DMS79 treated with DMSO at 0.1 percent for 48 hours (cell line): ENCODE data around the gene KRT15.
A peak's percentile ranks its signal among the peaks of the same experiment; 100 is the strongest.
"Not testable (repeated sequence)": the region's sequence is repeated elsewhere in the genome, so short reads cannot be mapped to it uniquely, and the experiment has no call there.

Experiments
- DNase-seq: peaks from one replicate; lab custom pipeline; 2025; lab: John Stamatoyannopoulos, UW

The KRT15 gene

DNA sequence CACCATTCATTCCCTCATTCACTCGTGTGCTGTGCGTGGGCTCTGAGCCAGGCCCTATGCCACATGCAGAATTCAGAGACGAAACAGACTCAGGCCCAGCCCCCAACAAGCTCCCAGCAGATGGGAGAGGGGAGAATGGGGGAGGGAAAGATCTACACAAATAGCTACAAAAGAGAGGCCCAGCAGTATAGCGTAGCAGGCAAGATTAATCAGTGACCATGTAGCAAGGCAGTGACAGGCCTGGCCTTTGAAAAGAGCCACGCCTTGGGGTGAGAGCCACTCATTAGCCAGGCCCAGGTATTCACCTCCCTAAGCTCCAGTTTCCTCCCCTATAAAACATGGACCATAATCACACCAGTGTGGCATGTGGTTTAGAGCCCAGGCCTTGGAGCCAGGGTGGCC lies 25.8 kb upstream of the KRT15 start:
- no peak for DNase-seq

DNA sequence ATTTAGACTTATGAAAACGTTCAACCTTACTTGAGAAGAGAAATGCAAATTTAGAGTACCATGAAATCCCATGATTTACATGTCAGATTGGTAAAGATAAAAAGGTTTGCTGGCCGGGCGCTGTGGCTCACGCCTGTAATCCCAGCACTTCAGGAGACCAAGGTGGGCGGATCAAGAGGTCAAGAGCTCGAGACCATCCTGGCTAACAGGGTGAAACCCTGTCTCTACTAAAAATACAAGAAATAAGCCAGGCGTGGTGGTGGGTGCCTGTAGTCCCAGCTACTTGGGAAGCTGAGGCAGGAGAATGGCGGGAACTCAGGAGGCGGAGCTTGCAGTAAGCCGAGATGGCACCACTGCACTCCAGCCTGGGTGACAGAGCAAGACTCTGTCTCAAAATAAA lies 24.1 kb upstream of the KRT15 start:
- not testable (repeated sequence) for DNase-seq

DNA sequence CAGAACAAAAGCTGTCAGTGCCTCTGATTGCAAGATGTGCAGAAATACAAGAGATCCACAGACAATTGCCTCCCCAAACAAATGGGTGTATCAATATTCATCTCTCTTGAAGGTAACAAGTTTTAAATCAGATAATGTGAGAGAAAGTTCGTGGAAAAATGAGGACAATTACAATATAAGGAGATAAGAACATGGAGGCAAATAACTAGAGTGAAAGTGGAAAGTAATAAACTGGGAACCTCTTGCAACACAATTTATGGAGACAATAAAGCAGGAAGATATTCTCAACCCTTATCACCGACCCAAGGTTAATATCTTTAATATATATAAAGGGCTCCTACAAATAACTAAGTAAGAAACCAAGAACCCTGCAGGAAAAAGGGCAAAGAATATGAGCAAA lies 23.7 kb upstream of the KRT15 start:
- DNase-seq, result no peak

DNA sequence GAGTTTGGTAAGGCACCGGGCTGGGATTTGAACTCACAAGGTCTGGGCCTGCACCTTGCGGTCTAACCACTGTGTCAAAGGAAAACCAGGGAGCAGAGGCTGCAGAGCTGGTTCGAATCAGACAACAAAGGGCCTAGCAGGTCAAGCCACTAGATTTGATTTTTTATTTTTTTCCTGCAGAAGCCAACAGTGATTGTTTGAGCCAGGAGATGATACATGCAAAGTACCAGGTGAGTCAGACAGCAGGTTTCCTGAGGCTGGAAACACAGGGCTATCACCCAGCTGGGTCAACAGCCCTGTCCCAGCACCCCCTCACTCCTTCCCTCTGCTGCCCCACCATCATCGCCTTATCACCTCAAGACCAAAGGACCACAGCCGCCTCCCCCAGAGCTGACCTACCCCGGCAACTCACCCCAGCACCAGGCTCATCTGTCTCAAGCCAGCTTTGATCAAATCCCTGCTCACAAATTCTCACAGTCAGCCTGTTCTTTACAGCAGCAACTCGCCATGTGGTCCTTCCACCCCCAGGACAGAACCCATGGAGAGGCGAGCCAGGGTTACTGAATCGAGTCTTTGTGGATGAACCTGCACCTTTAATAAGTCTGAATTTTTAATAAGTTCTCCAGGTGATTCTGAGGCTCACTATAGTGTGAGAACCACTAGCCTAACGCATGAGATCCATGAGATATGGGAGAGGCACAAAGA lies 22.4 kb upstream of the KRT15 start:
- DNase-seq, result no peak

- peak; percentile 19 for DNase-seq
These were observed 21.4 kb upstream of the KRT15 start for GRCh38 chr17:41539979-41540701.

GRCh38 chr17:41539071-41539492 lies 20.4 kb upstream of the KRT15 start:
- no peak for DNase-seq

- DNase-seq, result no peak
These were observed 19.9 kb upstream of the KRT15 start for GRCh38 chr17:41538565-41538991.

- DNase-seq, result no peak
These were observed 19.3 kb upstream of the KRT15 start for GRCh38 chr17:41537990-41538389.

DNA sequence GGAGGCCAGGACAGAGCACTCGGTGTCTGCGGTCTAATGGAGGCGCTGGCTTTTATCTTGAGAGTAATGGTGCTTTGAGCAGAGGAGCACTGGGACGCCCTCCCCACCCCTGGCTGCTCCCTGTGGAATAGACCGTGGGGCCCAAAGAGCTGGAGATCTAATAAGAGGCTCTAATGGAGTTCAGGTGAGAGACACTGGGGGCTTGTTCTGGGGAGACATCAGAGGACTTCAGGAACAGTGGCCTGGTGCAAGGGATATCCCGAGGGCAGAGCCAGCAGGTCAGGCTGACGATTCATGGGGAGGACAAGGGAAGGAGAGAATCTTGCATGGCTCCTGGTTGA lies 18.9 kb upstream of the KRT15 start:
- DNase-seq, result no peak

GRCh38 chr17:41536741-41537613 lies 18.3 kb upstream of the KRT15 start:
- no peak for DNase-seq

DNA sequence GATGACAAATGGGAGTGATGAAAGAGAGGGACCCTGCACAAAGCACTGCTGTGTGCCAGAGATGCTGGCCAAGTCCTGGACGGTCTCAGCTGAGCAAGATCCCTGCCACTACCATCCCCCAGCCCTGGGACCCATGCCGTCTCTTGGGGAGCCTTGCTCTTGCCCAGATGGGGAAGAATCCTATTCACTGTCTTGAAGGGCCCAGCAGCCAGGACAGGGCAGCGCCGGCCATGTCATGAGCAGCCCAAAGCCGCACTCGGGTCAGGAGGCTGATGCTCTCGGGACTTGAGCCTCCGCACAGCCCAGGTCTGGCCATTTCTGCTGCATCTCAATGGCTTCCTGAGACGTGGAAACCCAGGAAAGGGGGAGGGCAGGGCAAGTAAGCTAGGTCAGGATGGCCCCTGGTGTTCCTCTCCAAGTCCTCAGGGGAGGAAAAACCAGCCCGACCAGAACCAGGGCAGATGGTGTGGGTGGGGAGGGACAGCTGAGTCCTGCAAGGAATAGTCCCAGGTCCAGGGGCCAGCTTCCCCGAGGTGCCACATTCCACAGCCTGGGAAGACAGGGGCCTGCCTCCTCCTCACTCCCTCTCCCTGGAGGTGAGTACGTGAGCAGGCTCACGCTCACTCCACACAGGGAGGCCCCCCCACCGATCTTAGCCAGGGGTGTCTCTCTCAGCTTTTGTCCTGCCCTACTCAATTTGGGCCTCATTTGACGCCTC lies 17.2 kb upstream of the KRT15 start:
- DNase-seq, result no peak

DNA sequence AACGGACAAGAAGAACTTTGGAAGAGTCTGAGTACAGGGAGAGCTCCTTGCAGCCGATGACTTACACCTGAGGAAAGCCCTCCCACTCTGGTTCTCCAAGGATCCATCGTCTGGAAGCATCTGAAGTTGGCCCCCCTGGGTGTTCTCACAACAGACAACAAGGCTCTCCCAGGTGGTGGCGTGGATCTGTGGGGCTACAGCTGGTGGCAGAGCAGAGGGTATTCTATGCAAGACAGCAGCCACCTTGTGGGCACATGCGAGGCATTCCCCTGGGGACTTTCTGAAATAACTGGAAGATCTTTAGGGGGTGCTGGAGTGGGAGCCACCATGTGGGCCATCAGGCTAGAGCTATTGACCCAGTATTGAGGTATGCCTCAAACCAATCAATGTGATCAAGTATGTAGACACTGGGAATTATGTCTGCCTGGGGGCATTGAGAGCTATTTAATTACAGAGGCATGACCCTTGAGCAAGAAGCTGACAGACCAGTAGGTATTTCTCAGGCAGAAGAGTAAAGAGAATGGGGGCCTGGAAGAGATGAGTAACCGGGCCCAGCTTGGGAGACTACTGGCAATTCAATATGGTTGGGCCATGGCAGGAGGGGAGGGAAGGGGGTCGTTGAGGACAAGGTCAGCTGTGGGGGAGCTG lies 16.3 kb upstream of the KRT15 start:
- DNase-seq, result no peak

DNA sequence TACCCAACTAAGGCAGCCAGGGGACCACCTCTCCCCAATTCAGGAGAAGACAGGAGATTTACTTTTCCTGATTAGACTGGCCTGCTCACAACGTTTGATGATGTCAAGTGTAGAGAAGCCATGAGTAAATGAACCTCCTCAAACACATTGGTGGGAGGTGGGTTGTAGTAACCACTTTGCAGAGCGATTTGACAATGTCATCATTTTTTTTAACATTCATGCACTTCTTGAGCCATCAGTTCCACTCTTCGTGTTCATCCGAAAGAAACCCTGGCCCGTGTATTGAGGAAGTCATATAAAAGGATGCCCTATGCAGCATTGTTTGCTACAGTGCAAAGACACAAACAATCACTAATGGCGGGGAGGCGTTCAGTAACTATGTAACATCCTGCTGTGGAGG lies 14.9 kb upstream of the KRT15 start:
- no peak for DNase-seq

GRCh38 chr17:41532947-41533570 lies 14.4 kb upstream of the KRT15 start:
- DNase-seq, result peak; percentile 16

DNA sequence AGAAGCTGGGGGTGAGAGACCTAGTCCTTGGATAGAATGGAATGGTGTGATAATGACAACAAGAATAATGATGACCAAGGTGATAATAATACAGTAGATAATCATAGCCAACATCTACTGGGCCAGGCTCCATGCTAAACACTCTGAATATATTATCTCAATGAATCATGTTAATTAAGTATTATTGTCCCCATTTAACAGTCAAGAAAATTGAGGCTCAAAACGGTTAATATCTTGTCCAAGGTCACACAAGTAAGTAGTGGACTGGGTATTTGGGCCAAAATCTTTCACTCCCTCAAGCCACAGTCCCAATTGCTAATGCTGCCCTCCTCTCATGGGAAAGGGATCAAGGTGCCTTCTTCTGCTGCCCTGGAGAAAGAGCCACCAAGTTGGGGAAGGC lies 13.3 kb upstream of the KRT15 start:
- DNase-seq, result no peak

GRCh38 chr17:41530062-41531048 lies 11.7 kb upstream of the KRT15 start:
- DNase-seq, result no peak

DNA sequence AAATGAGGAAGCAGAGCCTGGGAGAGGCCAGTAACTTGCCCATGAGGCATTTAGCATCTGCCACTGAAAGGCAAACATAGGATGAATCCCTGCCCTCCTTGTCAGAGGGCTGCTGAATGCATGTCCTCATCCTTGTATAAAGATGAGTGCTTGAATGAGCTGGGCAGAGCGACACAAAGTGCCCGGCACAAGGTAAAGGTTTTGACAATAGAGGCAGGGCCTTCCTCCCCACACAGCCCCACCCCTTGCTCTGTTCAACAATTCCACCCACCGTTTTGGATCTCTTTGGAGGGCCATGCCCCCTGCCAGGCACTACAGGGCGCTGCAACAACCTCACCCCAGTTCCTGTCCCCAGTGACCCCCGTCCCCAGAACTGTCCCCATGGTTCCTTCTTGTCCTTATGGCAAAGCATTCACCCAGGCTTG lies 10.8 kb upstream of the KRT15 start:
- DNase-seq, result no peak

- DNase-seq, result peak; percentile 21
These were observed 10.3 kb upstream of the KRT15 start for GRCh38 chr17:41528959-41529353.

DNA sequence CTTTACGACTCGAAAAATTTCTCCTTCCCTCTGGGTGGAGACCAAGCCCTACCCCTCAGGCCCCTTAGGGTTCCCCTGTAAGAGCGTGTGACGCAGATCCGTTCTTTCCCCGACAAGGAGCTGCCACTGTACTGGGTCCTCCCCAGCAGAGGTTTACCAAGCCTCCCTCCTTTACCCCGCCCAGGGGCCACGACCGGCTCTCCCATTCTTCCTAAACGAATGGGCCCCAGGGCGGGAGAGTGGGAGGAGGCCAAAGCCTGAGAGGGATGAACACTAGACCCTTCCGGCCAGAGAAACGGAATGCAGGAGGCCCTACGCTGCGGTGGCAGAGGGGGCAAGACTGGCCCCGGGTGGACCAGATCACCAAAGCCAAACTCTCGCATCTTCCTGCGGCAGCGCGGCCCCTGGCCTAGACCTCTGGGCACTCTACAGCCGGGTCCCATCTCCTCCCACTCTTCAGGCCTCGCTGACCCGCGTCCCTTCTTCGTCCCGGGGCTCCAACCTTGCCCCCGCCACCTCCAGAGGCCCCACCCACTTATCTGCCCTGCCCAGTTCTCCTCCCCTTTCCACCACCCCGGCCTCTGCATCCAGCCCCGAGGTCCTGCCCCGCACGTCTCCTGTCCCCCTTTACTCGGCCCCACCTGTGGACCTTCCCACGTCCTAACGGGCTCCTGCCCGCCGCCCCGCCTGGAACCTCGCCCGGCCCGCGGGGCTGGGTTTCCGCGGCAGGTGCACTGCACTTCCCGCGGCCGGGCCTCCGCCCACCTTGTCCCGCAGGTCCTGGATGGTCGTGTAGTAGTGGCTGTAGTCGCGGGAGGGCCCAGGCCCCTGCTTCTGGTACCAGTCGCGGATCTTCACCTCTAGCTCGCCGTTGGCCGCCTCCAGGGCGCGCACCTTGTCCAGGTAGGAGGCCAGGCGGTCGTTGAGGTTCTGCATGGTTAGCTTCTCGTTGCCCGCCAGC lies 8.7 kb upstream of the KRT15 start:
- DNase-seq, result no peak
